ENCODE data around the gene ALB.

ALB gene

GRCh38 chr4:73376251-73376650 is 27.8 kb upstream of the ALB start:
- H3K4me3 ChIP-seq (ENCODE audit: insufficient read depth, low read length, poor library complexity, severe bottlenecking): no peak overlapping the region
- H3K4me2 ChIP-seq (ENCODE audit: low read depth, low read length, poor library complexity, severe bottlenecking): no peak overlapping the region
- no peaks in the 10 kb centered on the region for H3K79me2 ChIP-seq (ENCODE audit: insufficient read depth, low read length)
- no peaks in the 10 kb centered on the region for H3F3A ChIP-seq (ENCODE audit: insufficient read depth)
- no peak overlapping the region for H3K9ac ChIP-seq (ENCODE audit: low read length)
- no peaks in the 10 kb centered on the region for H3K9me3 ChIP-seq (ENCODE audit: insufficient read depth, low read length)
- no peak for TF ChIP-seq CTCF (IDR thresholded peaks at IDR 0.05; ENCODE audit: insufficient read depth, low read length, poor library complexity, severe bottlenecking)
- TF ChIP-seq EZH2phosphoT487 (conservative IDR thresholded peaks at IDR 0.05; ENCODE audit: low read length): no peak
- no peak overlapping the region for H3K27ac ChIP-seq (ENCODE audit: low read depth, low read length)
- H3K9me2 ChIP-seq (replicated peaks; ENCODE audit: insufficient read depth, low read length): no peaks in the 10 kb centered on the region
- no peak overlapping the region for H2AFZ ChIP-seq (ENCODE audit: low read depth, low read length, severe bottlenecking)
- H4K20me1 ChIP-seq (ENCODE audit: low read depth, low read length): no peaks in the 10 kb centered on the region
- no peaks in the 10 kb centered on the region for H3K36me3 ChIP-seq (ENCODE audit: low read length)
- H3K27me3 ChIP-seq (ENCODE audit: low read length): no peaks in the 10 kb centered on the region

GRCh38 chr4:73376976-73377375 is 27.1 kb upstream of the ALB start:
- no peaks in the 10 kb centered on the region for H3K9me3 ChIP-seq (ENCODE audit: insufficient read depth, low read length)
- no peak overlapping the region for H3K4me3 ChIP-seq (ENCODE audit: insufficient read depth, low read length, poor library complexity, severe bottlenecking)
- no peaks in the 10 kb centered on the region for H3K36me3 ChIP-seq (ENCODE audit: low read length)
- no peak overlapping the region for H3K9ac ChIP-seq (ENCODE audit: low read length)
- H3K27me3 ChIP-seq (ENCODE audit: low read length): no peaks in the 10 kb centered on the region
- H3F3A ChIP-seq (ENCODE audit: insufficient read depth): no peaks in the 10 kb centered on the region
- H3K9me2 ChIP-seq (replicated peaks; ENCODE audit: insufficient read depth, low read length): no peaks in the 10 kb centered on the region
- no peak for TF ChIP-seq EZH2phosphoT487 (conservative IDR thresholded peaks at IDR 0.05; ENCODE audit: low read length)
- TF ChIP-seq CTCF (IDR thresholded peaks at IDR 0.05; ENCODE audit: insufficient read depth, low read length, poor library complexity, severe bottlenecking): no peak
- no peaks in the 10 kb centered on the region for H4K20me1 ChIP-seq (ENCODE audit: low read depth, low read length)
- no peak overlapping the region for H3K27ac ChIP-seq (ENCODE audit: low read depth, low read length)
- H3K4me2 ChIP-seq (ENCODE audit: low read depth, low read length, poor library complexity, severe bottlenecking): no peak overlapping the region
- no peak overlapping the region for H2AFZ ChIP-seq (ENCODE audit: low read depth, low read length, severe bottlenecking)
- no peaks in the 10 kb centered on the region for H3K79me2 ChIP-seq (ENCODE audit: insufficient read depth, low read length)

DNA sequence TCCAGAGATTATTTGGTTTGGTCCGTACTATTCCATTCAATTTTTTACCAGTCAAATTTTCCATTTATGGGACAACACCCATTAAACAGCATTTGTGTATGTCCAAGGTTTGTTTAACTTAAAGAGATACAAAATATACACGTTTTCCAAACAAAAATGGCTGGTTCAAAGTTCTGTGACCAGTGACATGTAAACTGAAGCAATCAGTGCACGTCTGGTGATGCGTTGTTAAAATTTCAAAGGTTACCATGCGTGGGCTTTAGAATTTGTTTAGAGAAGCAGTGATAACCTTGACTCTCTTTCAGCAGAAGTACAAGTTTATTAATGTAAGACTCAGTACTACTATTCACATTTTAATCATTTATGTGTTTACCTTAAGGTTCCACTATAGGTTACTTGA is 25.2 kb upstream of the ALB start:
- Histone ChIP-seq H3K36me3 (ENCODE audit: low read length) (no peaks in the 10 kb centered on the region), H3K27me3 (ENCODE audit: low read length) (no peaks in the 10 kb centered on the region), H2AFZ (ENCODE audit: low read depth, low read length, severe bottlenecking) (no peak overlapping the region), H3K9me3 (ENCODE audit: insufficient read depth, low read length) (no peaks in the 10 kb centered on the region), H3K9ac (ENCODE audit: low read length) (no peak overlapping the region), H3K4me3 (ENCODE audit: insufficient read depth, low read length, poor library complexity, severe bottlenecking) (no peak overlapping the region), H3K27ac (ENCODE audit: low read depth, low read length) (no peak overlapping the region), H4K20me1 (ENCODE audit: low read depth, low read length) (no peaks in the 10 kb centered on the region), H3F3A (ENCODE audit: insufficient read depth) (no peaks in the 10 kb centered on the region), H3K79me2 (ENCODE audit: insufficient read depth, low read length) (no peaks in the 10 kb centered on the region), H3K4me2 (ENCODE audit: low read depth, low read length, poor library complexity, severe bottlenecking) (no peak overlapping the region), H3K9me2 (replicated peaks; ENCODE audit: insufficient read depth, low read length) (no peaks in the 10 kb centered on the region)
- TF ChIP-seq CTCF (IDR thresholded peaks at IDR 0.05; ENCODE audit: insufficient read depth, low read length, poor library complexity, severe bottlenecking) (no peak), EZH2phosphoT487 (conservative IDR thresholded peaks at IDR 0.05; ENCODE audit: low read length) (no peak)

GRCh38 chr4:73379946-73380345 is 24.1 kb upstream of the ALB start:
- no peaks in the 10 kb centered on the region for H3K9me3 ChIP-seq (ENCODE audit: insufficient read depth, low read length)
- H3K9me2 ChIP-seq (replicated peaks; ENCODE audit: insufficient read depth, low read length): no peaks in the 10 kb centered on the region

More at GRCh38 chr4:73379946-73380345, 24.1 kb upstream of the ALB start:
- Histone ChIP-seq H2AFZ (ENCODE audit: low read depth, low read length, severe bottlenecking) (no peak overlapping the region), H3K4me2 (ENCODE audit: low read depth, low read length, poor library complexity, severe bottlenecking) (no peak overlapping the region), H3K9ac (ENCODE audit: low read length) (no peak overlapping the region), H3K27ac (ENCODE audit: low read depth, low read length) (no peak overlapping the region), H3K79me2 (ENCODE audit: insufficient read depth, low read length) (no peaks in the 10 kb centered on the region), H4K20me1 (ENCODE audit: low read depth, low read length) (no peaks in the 10 kb centered on the region), H3K4me3 (ENCODE audit: insufficient read depth, low read length, poor library complexity, severe bottlenecking) (no peak overlapping the region), H3K36me3 (ENCODE audit: low read length) (no peaks in the 10 kb centered on the region), H3K27me3 (ENCODE audit: low read length) (no peaks in the 10 kb centered on the region), H3F3A (ENCODE audit: insufficient read depth) (no peaks in the 10 kb centered on the region)
- TF ChIP-seq CTCF (IDR thresholded peaks at IDR 0.05; ENCODE audit: insufficient read depth, low read length, poor library complexity, severe bottlenecking): no peak
